Measurements from ENCODE around the gene CNOT10.
"Not testable (repeated sequence)": the region's sequence is repeated elsewhere in the genome, so short reads cannot be mapped to it uniquely, and the experiment has no call there.

Gene CNOT10

GRCh38 chr3:32691847-32692246, 6.9 kb downstream of the CNOT10 start:
- DNase-seq (ENCODE audit: low read depth in 3 of 3): no peak

GRCh38 chr3:32696523-32696922, 11.5 kb downstream of the CNOT10 start:
- DNase-seq (ENCODE audit: low read depth in 3 of 3): no peak

- no peak for DNase-seq (ENCODE audit: low read depth in 3 of 3)
Observed at GRCh38 chr3:32698506-32698905, 13.5 kb downstream of the CNOT10 start.

GRCh38 chr3:32699429-32699828, 14.4 kb downstream of the CNOT10 start:
- no peak for DNase-seq (ENCODE audit: low read depth in 3 of 3)

DNA sequence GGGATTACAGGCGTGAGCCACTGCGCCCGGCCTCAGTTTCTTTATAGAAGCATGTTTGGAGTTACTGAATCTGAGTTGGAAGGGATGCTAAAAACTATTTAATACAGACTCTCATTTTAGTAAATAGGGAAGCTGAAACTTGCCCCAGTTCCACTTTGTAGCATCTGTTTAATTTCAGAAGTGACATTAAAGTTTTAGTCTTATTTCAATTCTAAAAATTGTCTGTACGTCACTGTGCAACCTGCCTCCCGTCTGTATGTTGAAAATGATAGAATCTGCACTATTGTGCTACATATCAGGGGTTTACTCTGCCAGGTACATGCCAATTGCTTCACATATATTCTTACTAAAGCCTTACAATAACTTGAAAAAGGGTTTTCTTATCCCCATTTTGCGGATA, 15.3 kb downstream of the CNOT10 start:
- DNase-seq (ENCODE audit: low read depth in 3 of 3): no peak

DNA sequence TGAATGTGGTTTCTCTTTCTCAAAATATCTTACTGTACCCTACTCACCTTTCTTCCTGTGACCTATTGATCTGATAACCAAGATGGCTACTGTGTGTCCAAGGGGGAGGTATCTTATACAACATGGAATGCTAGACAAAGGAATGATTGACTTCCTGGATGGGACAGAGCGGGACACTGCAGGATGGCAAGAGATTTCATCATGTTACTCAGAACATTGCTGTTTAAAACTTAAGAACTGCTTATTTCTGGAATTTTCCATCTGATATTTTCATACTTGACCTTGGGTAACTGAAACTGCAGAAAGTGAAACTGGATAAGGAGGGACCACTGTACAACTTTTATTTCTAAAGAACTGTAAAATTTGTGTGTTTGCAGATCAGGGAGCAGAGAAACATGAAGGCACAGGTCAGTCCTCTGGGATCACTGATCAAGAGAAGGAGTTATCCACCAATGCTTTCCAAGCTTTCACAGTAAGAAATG, 18.5 kb downstream of the CNOT10 start:
- no peak for DNase-seq (ENCODE audit: low read depth in 3 of 3)

DNA sequence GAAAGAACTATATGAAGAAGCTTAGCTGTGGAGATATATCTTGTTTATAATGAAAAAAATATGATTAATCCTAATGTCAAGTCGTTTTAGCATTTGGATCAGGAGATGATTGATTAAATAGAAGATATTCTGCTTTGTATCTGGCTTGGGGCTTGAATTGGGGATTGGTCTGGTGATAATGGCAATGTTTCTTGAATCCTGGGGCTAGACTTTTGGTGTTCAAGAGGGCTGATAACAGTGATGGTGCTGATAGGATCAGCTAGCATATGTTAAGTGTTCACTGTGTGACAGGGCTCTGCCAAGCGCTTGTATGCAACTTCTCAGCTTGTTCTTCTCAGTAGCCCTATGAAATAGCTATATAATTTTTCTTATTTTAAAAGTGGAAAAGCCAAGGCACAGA, 20.2 kb downstream of the CNOT10 start:
- no peak for DNase-seq (ENCODE audit: low read depth in 3 of 3)

DNA sequence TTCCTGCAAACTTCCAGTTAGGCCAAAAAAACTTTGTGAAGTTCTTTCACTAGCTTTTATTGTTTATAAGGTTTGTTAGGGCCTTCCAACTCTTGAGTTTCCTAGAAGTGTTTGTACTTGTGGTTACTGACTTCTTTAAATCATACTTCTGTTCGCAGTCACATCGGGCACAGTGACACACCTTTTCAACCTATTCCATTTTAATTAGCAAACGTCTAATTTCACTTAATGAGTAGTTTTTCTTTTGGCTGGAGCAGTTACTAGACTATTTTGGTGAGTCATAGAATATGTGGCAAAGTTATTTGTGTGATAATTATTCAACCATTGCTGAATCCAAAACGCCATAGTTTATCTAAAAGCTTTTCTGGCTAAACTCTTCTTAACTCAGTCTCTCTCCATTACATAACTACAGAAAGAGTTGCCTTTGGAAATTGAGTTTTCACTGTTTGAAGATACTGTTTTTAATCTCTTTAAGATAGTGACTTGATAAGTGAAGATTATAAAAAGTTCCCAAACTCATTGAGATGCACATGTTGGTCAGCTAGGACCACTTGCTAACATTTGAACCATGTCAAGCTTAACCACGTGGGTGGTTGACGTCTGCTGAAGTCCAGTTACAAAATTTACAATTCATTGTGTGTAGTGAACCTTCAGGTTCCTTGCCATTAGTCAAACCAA, 21.5 kb downstream of the CNOT10 start:
- DNase-seq (ENCODE audit: low read depth in 3 of 3): no peak

DNA sequence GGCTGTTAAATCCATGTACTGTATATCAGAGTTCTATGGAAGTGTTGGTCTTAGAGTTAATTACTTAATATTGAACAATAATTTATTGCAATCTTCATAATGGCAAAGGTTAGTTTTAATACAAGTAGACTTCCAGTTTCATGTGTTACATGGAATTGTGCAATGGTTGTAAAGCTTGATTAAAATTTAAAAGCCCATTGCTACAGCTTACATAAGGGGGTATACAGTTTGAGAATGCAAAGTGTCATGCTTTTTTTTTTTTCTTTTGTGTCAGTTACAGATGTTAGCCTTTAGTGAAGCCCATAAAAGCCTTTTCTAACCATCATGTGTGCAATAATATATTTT, 22.0 kb downstream of the CNOT10 start:
- no peak for DNase-seq (ENCODE audit: low read depth in 3 of 3)

DNA sequence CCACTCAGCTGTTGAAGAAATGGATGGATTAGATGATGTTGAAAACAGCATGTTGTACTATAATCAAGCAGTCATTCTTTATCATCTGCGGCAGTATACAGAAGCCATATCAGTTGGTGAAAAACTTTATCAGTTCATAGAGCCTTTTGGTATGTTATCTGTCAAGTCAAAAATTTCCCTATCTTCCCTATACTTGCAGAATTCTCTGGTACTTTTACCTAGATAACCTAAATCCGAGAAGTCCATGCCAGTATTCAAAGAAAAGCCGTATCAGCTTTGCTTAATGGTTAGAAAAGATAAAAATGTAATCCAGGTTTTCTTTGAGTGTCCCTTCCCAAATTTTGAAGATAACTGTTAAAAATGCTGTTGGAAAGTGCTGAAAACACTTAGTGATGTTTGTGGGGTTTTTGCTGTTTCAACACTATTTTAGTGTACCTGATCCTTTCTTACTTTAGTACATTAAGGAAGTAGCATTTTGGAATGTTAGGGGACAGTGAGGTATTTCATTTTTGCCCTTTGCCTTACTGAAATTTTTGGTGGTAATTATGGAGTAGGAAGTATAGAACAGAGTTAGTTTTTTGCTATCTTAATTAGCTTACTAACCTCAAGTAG, 23.8 kb downstream of the CNOT10 start:
- DNase-seq (ENCODE audit: low read depth in 3 of 3): no peak

DNA sequence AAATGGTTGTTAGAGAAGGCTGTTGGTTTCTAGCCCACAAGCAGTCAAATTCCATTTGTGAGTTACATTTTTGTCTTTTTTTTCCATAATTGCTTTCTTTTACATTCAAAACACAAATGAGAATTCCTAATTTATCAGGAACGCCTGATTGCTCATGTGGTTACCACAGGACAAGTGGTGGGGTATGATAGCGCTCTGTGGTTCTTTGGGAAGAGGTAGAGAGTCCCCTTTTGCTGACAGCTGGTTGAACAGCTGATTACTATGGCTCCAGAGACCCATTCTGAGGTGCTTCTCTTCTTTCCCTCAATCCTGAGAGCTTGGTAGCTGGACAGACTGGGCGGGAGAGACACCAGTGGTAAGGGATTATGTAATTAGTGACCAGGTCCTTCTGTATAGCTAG, 24.4 kb downstream of the CNOT10 start:
- no peak for DNase-seq (ENCODE audit: low read depth in 3 of 3)

DNA sequence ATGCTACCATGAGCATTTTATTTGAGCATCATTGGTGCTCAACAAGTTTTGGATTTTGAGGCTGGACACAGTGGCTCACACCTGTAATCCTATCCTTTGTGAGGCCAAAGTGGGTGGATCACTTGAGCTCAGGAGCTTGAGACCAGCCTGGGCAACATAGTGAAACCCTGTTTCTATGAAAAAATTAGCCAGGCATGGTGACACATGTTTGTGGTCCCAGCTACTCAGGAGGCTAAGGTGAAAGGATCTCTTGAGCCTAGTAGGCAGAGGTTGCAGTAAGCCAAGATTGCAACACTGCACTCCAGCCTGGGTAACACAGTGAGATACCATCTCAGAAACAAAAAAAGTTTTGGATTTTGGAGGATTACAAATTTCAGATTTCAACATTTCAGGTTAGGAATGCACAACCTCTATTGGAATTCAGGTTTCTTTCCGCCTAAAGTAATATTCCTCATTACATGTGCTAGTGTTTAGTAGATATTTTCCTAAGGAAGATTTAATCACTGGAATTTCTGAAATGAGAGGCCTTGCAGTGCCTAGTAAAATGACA, 27.6 kb downstream of the CNOT10 start:
- DNase-seq (ENCODE audit: low read depth in 3 of 3): no peak

DNA sequence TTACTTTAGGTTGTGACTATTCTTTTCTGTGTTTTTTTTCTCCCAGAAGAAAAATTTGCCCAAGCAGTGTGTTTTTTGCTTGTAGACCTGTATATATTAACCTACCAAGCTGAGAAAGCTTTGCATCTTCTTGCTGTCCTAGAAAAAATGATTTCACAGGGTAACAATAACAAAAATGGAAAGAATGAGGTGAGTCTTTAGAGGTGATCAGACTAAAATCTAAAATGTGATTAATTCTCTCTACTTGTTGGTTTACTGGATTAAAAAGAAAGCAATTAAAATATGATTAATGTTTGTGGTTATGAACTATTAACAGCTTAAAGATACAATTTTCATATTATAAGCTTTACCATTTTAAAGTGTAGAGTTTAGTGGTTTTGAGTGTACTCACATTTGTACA, 28.2 kb downstream of the CNOT10 start:
- no peak for DNase-seq (ENCODE audit: low read depth in 3 of 3)

DNA sequence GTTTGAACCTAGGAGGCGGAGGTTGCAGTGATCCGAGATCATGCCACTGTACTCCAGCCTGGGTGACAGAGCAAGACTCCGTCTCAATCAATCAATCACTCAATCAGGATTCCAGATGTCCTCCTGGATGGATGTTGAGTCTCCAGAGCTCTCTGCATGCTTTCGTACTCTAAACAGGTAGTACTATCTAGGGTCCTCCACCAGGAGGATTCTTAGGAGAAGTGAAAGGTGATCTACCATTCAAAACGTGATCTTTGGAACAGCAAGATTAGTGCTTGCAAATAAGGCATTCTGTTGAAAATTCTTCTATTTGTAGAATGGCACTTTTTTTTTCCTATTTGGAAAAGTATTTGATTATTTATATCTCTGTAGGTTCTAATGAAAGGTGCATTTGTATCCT, 34.3 kb downstream of the CNOT10 start:
- DNase-seq (ENCODE audit: low read depth in 3 of 3): no peak

GRCh38 chr3:32719931-32720330, 34.9 kb downstream of the CNOT10 start:
- no peak for DNase-seq (ENCODE audit: low read depth in 3 of 3)

GRCh38 chr3:32725721-32726120, 40.7 kb downstream of the CNOT10 start:
- DNase-seq (ENCODE audit: low read depth in 3 of 3): no peak

DNA sequence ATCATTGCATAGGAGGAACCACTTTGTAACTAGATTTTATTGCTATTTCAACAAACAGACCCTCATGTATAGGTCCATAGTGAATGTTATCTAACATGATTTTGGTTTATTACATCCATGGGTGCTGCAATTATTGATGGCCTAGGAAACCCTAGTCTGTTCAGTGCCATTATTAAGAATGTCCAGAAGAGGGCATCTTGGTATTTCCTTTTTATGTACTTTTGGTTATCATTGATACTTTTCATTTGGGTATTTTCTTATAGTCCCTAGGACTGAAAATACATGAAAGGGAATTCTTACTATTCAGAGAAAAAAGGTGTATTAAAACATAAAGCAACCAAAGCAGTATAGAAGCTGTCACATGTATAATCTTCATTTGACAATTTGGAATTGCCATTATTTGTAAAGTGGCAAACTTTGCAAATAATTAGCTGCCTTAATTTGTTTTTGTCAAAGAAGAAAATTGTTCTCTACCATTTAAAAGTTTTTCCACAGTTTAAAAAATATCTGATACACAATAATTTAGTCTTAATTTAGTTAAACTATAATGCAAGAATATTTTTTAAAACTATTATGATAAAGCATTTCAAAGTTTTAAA, 48.7 kb downstream of the CNOT10 start:
- DNase-seq (ENCODE audit: low read depth in 3 of 3): no peak

GRCh38 chr3:32734756-32735155, 49.8 kb downstream of the CNOT10 start:
- DNase-seq (ENCODE audit: low read depth in 3 of 3): no peak

DNA sequence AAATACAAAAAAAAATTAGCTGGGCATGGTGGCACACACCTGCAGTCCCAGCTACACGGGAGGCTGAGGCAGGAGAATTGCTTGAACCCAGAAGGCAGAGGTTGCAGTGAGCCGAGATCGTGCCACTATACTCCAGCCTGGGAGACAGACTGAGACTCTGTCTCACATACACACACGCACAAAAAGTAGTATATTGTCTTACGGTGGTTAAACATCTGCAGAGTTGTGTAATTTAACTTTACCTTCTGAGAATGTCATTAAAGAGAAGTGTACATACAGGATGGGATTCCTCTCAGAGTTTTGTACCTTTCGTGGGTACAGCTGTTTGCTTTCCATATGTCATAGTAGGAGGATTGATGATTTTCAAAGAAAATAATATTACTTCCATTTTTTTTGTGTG, 58.5 kb downstream of the CNOT10 start:
- not testable (repeated sequence) for DNase-seq (ENCODE audit: low read depth in 3 of 3)

- DNase-seq (ENCODE audit: low read depth in 3 of 3): no peak
Observed at GRCh38 chr3:32743934-32744333, 58.9 kb downstream of the CNOT10 start.

GRCh38 chr3:32751377-32751776, 66.4 kb downstream of the CNOT10 start:
- DNase-seq (ENCODE audit: low read depth in 3 of 3): no peak

- DNase-seq (ENCODE audit: low read depth in 3 of 3): no peak
Observed at GRCh38 chr3:32755761-32756160, 70.8 kb downstream of the CNOT10 start.
